SK-N-SH (cell line): ENCODE measurements around the gene MATR3. TPM values are rescaled to one million over a fixed set of nuclear protein-coding genes. Genes with fewer than 3 reads are reported as not detected.

Source experiments
- CTCF ChIA-PET: fragments of 300-600, 350-600 bp; formaldehyde crosslinking; extraction: SDS; loops from one replicate; lab custom pipeline; 2021; lab: Yijun Ruan, JAX
- POLR2A ChIA-PET: fragments of 350-600 bp; sonication (Branson Sonifier 250); formaldehyde crosslinking; extraction: SDS; loops from one replicate; lab custom pipeline; 2020; ENCODE audit warnings: antibody characterized with exemption, inconsistent platforms; lab: Yijun Ruan, JAX
- DNase-seq: peaks from one replicate; pipeline ENCODE4 v3.0.0; 2012
- H2AFZ ChIP-seq: fragments of 200-600 bp; sonication (generic); 2 replicates; pipeline ENCODE4 v1.8.1; 2016; ENCODE audit warnings: antibody characterized with exemption, mild to moderate bottlenecking, low read depth
- H3F3A ChIP-seq: fragments of 200-600 bp; sonication (generic); replicated peaks from 2 replicates; pipeline ENCODE3; 2016; ENCODE audit warnings: antibody characterized with exemption, mild to moderate bottlenecking; ENCODE audit not compliant: insufficient read depth
- H3K27ac ChIP-seq, 2 experiments: fragments of 200-500 bp in 1 of 2; fragments of 200-600 bp in 1 of 2; sonication (Bioruptor generic) in 1 of 2; sonication (generic), shearing (Covaris generic) in 1 of 2; 2 replicates each; pipeline versions ENCODE4 v1.5.1 to v1.6.1; 2014 to 2016; ENCODE audit warnings: low read depth in 2 of 2, inconsistent platforms in 1 of 2, low read length in 1 of 2, mild to moderate bottlenecking in 1 of 2, mixed read lengths in 1 of 2
- H3K27me3 ChIP-seq: fragments of 200-600 bp; sonication (generic), shearing (Covaris generic); 2 replicates; pipeline ENCODE4 v1.6.1; 2016; ENCODE audit warnings: mixed run types; ENCODE audit not compliant: insufficient read depth
- H3K36me3 ChIP-seq, 2 experiments: fragments of 200-500 bp in 1 of 2; fragments of 200-600 bp in 1 of 2; sonication (Bioruptor generic) in 1 of 2; sonication (generic) in 1 of 2; replicated peaks in 1 of 2; 2 replicates each; pipeline versions ENCODE3 to v1.5.1; 2014 to 2016; ENCODE audit warnings: low read length in 1 of 2, mild to moderate bottlenecking in 1 of 2; ENCODE audit not compliant: insufficient read depth in 2 of 2, control insufficient read depth in 1 of 2
- H3K4me1 ChIP-seq, 2 experiments: fragments of 200-500 bp in 1 of 2; fragments of 200-600 bp in 1 of 2; sonication (Bioruptor generic) in 1 of 2; sonication (generic), shearing (Covaris generic) in 1 of 2; 2 replicates each; pipeline versions ENCODE4 v1.5.1 to v1.6.1; 2014 to 2016; ENCODE audit warnings: low read depth in 1 of 2, low read length in 1 of 2, mixed run types in 1 of 2; ENCODE audit not compliant: insufficient read depth in 2 of 2, control insufficient read depth in 1 of 2
- H3K4me2 ChIP-seq: fragments of 200-600 bp; sonication (generic), shearing (Covaris generic); 2 replicates; pipeline ENCODE4 v1.6.1; 2017; ENCODE audit warnings: mixed run types
- H3K4me3 ChIP-seq, 2 experiments: fragments of 200-500 bp in 1 of 2; fragments of 200-600 bp in 1 of 2; sonication (Bioruptor generic) in 1 of 2; sonication (generic), shearing (Covaris generic) in 1 of 2; 2 replicates each; pipeline versions ENCODE4 v1.5.1 to v1.8.1; 2014 to 2016; ENCODE audit warnings: low read depth in 2 of 2, inconsistent platforms in 1 of 2, low read length in 1 of 2, mild to moderate bottlenecking in 1 of 2, mixed read lengths in 1 of 2, moderate library complexity in 1 of 2
- H3K79me2 ChIP-seq: fragments of 200-600 bp; sonication (generic); 2 replicates; pipeline ENCODE4 v1.8.1; 2017; ENCODE audit warnings: mild to moderate bottlenecking; ENCODE audit not compliant: insufficient read depth
- H3K9ac ChIP-seq: fragments of 200-600 bp; sonication (generic); 2 replicates; pipeline ENCODE4 v1.6.1; 2017; ENCODE audit warnings: mixed run types
- H3K9me2 ChIP-seq: fragments of 200-600 bp; sonication (generic); 2 replicates; pipeline ENCODE4 v1.6.1; 2017; ENCODE audit warnings: mixed run types
- H3K9me3 ChIP-seq: fragments of 200-600 bp; sonication (generic); 2 replicates; pipeline ENCODE4 v1.6.1; 2017; ENCODE audit warnings: mixed run types, mild to moderate bottlenecking, moderate library complexity
- H4K20me1 ChIP-seq: fragments of 200-600 bp; sonication (generic); 2 replicates; pipeline ENCODE4 v1.6.1; 2017; ENCODE audit warnings: mild to moderate bottlenecking, mixed run types; ENCODE audit not compliant: insufficient read depth
- CHD2 ChIP-seq: fragments of 150-350 bp; IDR thresholded peaks from 2 replicates; pipeline ENCODE4 v1.6.1; 2018; ENCODE audit warnings: low read length; ENCODE audit not compliant: partially characterized antibody
- ELF1 ChIP-seq: IDR thresholded peaks from 2 replicates; pipeline ENCODE4 v1.4.0; 2012
- EP300 ChIP-seq, 2 experiments: IDR thresholded peaks; 2 replicates each; pipeline versions ENCODE4 v1.4.0 to v1.6.1; 2012; ENCODE audit warnings: borderline replicate concordance in 1 of 2, low read depth in 1 of 2, low read length in 1 of 2
- EZH2phosphoT487 ChIP-seq: fragments of 200-600 bp; sonication (generic); IDR thresholded peaks from 2 replicates; pipeline ENCODE4 v1.6.1; 2017; ENCODE audit warnings: low read depth, mixed run types, mild to moderate bottlenecking, antibody characterized with exemption, moderate library complexity, borderline replicate concordance
- FOSL2 ChIP-seq: IDR thresholded peaks from 2 replicates; pipeline ENCODE4 v1.4.0; 2012; ENCODE audit warnings: low read depth, mild to moderate bottlenecking, moderate library complexity, borderline replicate concordance
- FOXJ3 ChIP-seq: sonication (generic); formaldehyde crosslinking; IDR thresholded peaks from 2 replicates; pipeline ENCODE4 v1.5.1; 2020; ENCODE audit warnings: mild to moderate bottlenecking, missing genetic modification reagents
- GABPA ChIP-seq: IDR thresholded peaks from 2 replicates; pipeline ENCODE4 v1.4.0; 2012; ENCODE audit warnings: low read depth, mild to moderate bottlenecking
- GATA2 ChIP-seq: sonication (generic); formaldehyde crosslinking; IDR thresholded peaks from 2 replicates; pipeline ENCODE4 v1.5.0; 2020; ENCODE audit warnings: mild to moderate bottlenecking, missing genetic modification reagents
- IRF3 ChIP-seq: fragments of 150-350 bp; IDR thresholded peaks from 2 replicates; pipeline ENCODE4 v1.6.1; 2016; ENCODE audit warnings: mild to moderate bottlenecking, low read depth, low read length
- MEF2A ChIP-seq: IDR thresholded peaks from 2 replicates; pipeline ENCODE4 v1.4.0; 2012; ENCODE audit warnings: low read depth, borderline replicate concordance
- NRF1 ChIP-seq: IDR thresholded peaks from 2 replicates; pipeline ENCODE4 v1.6.1; 2012; ENCODE audit warnings: low read depth, mild to moderate bottlenecking, low read length
- POLR2AphosphoS5 ChIP-seq: IDR thresholded peaks from 2 replicates; pipeline ENCODE4 v1.6.1; 2012; ENCODE audit warnings: low read depth, low read length
- RAD21 ChIP-seq: IDR thresholded peaks from 2 replicates; pipeline ENCODE4 v1.6.1; 2012; ENCODE audit warnings: mild to moderate bottlenecking, low read length
- RCOR1 ChIP-seq: fragments of 150-350 bp; IDR thresholded peaks from 2 replicates; pipeline ENCODE4 v1.6.1; 2017; ENCODE audit warnings: antibody characterized with exemption, low read length
- REST ChIP-seq: IDR thresholded peaks from 2 replicates; pipeline ENCODE4 v1.6.1; 2012; ENCODE audit warnings: mild to moderate bottlenecking, low read depth, low read length, moderate library complexity
- RFX5 ChIP-seq: IDR thresholded peaks from 2 replicates; pipeline ENCODE4 v1.6.1; 2012; ENCODE audit warnings: mild to moderate bottlenecking, improper control_type of control experiment, low read length
- RXRA ChIP-seq: IDR thresholded peaks from 2 replicates; pipeline ENCODE4 v1.4.0; 2012; ENCODE audit warnings: low read depth, mild to moderate bottlenecking, borderline replicate concordance
- SIN3A ChIP-seq: IDR thresholded peaks from 2 replicates; pipeline ENCODE4 v1.6.1; 2012; ENCODE audit warnings: low read depth, mild to moderate bottlenecking, low read length, moderate library complexity, borderline replicate concordance
- SMC3 ChIP-seq: IDR thresholded peaks from 2 replicates; pipeline ENCODE4 v1.6.1; 2012; ENCODE audit warnings: low read depth, low read length, improper control_type of control experiment
- YY1 ChIP-seq: IDR thresholded peaks from 2 replicates; pipeline ENCODE4 v1.4.0; 2012; ENCODE audit warnings: low read depth, mild to moderate bottlenecking
- WGBS: methylation state at CpG from one replicate; pipeline ENCODE4 v1.1.6; 2017; ENCODE audit warnings: low lambda C conversion rate; 5-methylcytosine and 5-hydroxymethylcytosine counted together
- polyA plus RNA-seq, 3 experiments: library from polyadenylated mRNA; depleted of rRNA; stranded (reverse); fragments of >200 nt; gene quantifications; 2 replicates each; pipeline ENCODE4 v1.2.3, GENCODE V29; 2012
- TF ChIP-seq, protein P1 (sequence below): fragments of 150-350 bp; IDR thresholded peaks from 2 replicates; pipeline ENCODE4 v1.6.1; 2017; ENCODE audit warnings: antibody characterized with exemption, low read length, low read depth, borderline replicate concordance
- TF ChIP-seq, protein P2 (sequence below): IDR thresholded peaks from 2 replicates; pipeline ENCODE4 v1.4.0; 2012; ENCODE audit warnings: low read depth

MATR3 gene
- polyA plus RNA-seq, 1 of the 3 experiments (the other 2 are of a cell fraction): 40.4 TPM

- POLR2A ChIA-PET: no interaction called here
- no peak for TF ChIP-seq ELF1
- no peak for TF ChIP-seq POLR2AphosphoS5
- no peak for TF ChIP-seq RAD21
- no peak for TF ChIP-seq EZH2phosphoT487
- no peak for TF ChIP-seq NRF1
- TF ChIP-seq FOSL2: no peak
- TF ChIP-seq GABPA: no peak
- TF ChIP-seq, protein P1, sequence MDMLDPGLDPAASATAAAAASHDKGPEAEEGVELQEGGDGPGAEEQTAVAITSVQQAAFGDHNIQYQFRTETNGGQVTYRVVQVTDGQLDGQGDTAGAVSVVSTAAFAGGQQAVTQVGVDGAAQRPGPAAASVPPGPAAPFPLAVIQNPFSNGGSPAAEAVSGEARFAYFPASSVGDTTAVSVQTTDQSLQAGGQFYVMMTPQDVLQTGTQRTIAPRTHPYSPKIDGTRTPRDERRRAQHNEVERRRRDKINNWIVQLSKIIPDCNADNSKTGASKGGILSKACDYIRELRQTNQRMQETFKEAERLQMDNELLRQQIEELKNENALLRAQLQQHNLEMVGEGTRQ: no peak
- TF ChIP-seq REST: no peak
- TF ChIP-seq RFX5: no peak
- no peak for TF ChIP-seq RXRA
- TF ChIP-seq, all 33 proteins: peak for 0
- CTCF ChIA-PET: interaction anchor here (1.0 to 1.9 kb wide), 3 partner anchors 9 to 278 kb away, joined by 3 to 7 read pairs (median 3); no protein-coding TSS in a partner anchor
Observed at GRCh38 chr5:139263946-139264345, 29.6 kb upstream of the MATR3 start.

DNA sequence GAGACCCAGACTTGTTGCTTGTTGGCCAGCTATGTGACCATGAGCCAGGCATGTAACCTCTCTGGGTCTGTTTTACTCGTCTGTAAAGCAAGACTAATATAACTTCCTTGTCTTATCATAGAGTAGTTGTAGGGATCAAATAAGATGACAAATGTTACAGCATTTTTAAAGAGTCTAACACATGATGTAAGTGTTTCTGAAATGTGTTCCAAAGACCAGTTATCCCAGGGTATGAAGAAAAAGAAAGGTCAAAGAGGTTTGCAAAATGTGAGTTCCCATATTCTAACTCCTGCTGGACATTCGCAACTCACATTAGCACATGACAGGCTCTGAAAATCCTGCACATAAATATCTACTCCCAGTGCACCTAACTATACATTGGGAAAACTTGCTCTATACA is 28.5 kb upstream of the MATR3 start:
- CTCF ChIA-PET: interaction anchor here (1.9 kb wide), 1 partner anchor 8 kb away, joined by 7 read pairs; no protein-coding TSS in a partner anchor
- POLR2A ChIA-PET: no interaction called here
- TF ChIP-seq FOXJ3 (CRISPR knock-in tag): no peak
- no peak for TF ChIP-seq MEF2A
- no peak for TF ChIP-seq SMC3
- TF ChIP-seq EZH2phosphoT487: no peak
- TF ChIP-seq IRF3: no peak
- TF ChIP-seq SIN3A: no peak
- no peak for TF ChIP-seq GABPA
- TF ChIP-seq, protein P2, sequence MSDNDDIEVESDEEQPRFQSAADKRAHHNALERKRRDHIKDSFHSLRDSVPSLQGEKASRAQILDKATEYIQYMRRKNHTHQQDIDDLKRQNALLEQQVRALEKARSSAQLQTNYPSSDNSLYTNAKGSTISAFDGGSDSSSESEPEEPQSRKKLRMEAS: no peak
- TF ChIP-seq CHD2: no peak
- no peak for TF ChIP-seq RCOR1
- no peak for TF ChIP-seq EP300 (IDR thresholded peaks at IDR 0.05; ENCODE audit: borderline replicate concordance in 1 of 2, low read depth in 1 of 2, low read length in 1 of 2)
- TF ChIP-seq RAD21: no peak
- no peak for TF ChIP-seq RFX5
- TF ChIP-seq GATA2: no peak
- no peak for TF ChIP-seq YY1
- no peak for TF ChIP-seq FOSL2

More at GRCh38 chr5:139263946-139264345, 29.6 kb upstream of the MATR3 start:
- 96% methylated on average over 3 of the region's 3 CpGs for WGBS
- H3K9me2 ChIP-seq: no peaks in the 10 kb centered on the region
- no peaks in the 10 kb centered on the region for H3F3A ChIP-seq
- no peak overlapping the region for H3K4me3 ChIP-seq
- H3K79me2 ChIP-seq: no peaks in the 10 kb centered on the region
- H4K20me1 ChIP-seq: no peaks in the 10 kb centered on the region
- H3K4me2 ChIP-seq: no peak overlapping the region
- H3K9ac ChIP-seq: no peak overlapping the region
- no peaks in the 10 kb centered on the region for H3K36me3 ChIP-seq
- no peaks in the 10 kb centered on the region for H3K27me3 ChIP-seq
- H2AFZ ChIP-seq: no peak overlapping the region
- H3K9me3 ChIP-seq: no peaks in the 10 kb centered on the region
- H3K4me1 ChIP-seq: peaks cover 0 to 9% of the 10 kb centered on the region in 2 experiments; a peak in 1 of 4 replicates
- DNase-seq: no peak
- no peak overlapping the region for H3K27ac ChIP-seq

More for the DNA sequence above, 28.5 kb upstream of the MATR3 start:
- Histone ChIP-seq H3F3A (no peaks in the 10 kb centered on the region), H3K36me3 (no peaks in the 10 kb centered on the region), H3K27me3 (no peaks in the 10 kb centered on the region), H4K20me1 (no peaks in the 10 kb centered on the region), H3K9me2 (no peaks in the 10 kb centered on the region), H3K9ac (no peak overlapping the region), H3K4me3 (no peak overlapping the region), H2AFZ (no peak overlapping the region), H3K79me2 (no peaks in the 10 kb centered on the region), H3K27ac (no peak overlapping the region), H3K9me3 (no peaks in the 10 kb centered on the region), H3K4me2 (no peak overlapping the region), H3K4me1 (peaks cover 0 to 9% of the 10 kb centered on the region in 2 experiments; a peak in 1 of 4 replicates)
- no peak for DNase-seq
- 78% methylated on average over 2 of the region's 2 CpGs for WGBS
